ENCODE results near the gene SLFN12L.

GRCh38 chr17:35428229-35428628 lies 109.2 kb downstream of the SLFN12L start:
- TF ChIP-seq CTCF (IDR thresholded peaks at IDR 0.05) = no peak
- TF ChIP-seq POLR2A (IDR thresholded peaks at IDR 0.05) = no peak
